Activated CD4-positive, alpha-beta T cell treated with anti-CD3 and anti-CD28 coated beads, Interleukin-2, amount 50 U/mL, for 48 hours (primary cell): ENCODE measurements around the gene EEF1E1.
A peak's percentile ranks its signal among the peaks of the same experiment; 100 is the strongest.

ENCODE experiments used
- DNase-seq, 2 experiments: peaks; one replicate each; pipeline ENCODE4 v3.0.0-alpha.2; 2020

The EEF1E1 gene

GRCh38 chr6:8102122-8102958 is at the start of gene EEF1E1:
Gene EEF1E1, minus strand, starts transcription at chr6:8102548. Its CDS starts 27 bp downstream, at chr6:8102521.
- DNase-seq: peak; percentile 98 to 100

- no peak for DNase-seq
These were observed 47.0 kb upstream of the EEF1E1 start for GRCh38 chr6:8149350-8149749.

GRCh38 chr6:8143945-8144344 is 41.6 kb upstream of the EEF1E1 start:
- no peak for DNase-seq

- DNase-seq: no peak
These were observed 37.1 kb upstream of the EEF1E1 start for GRCh38 chr6:8139451-8139850.

GRCh38 chr6:8137529-8137939 is 35.2 kb upstream of the EEF1E1 start:
- DNase-seq: no peak

GRCh38 chr6:8135276-8135675 is 32.9 kb upstream of the EEF1E1 start:
- DNase-seq: no peak

- no peak for DNase-seq
These were observed 29.8 kb upstream of the EEF1E1 start for GRCh38 chr6:8132130-8132529.

GRCh38 chr6:8131265-8131897 is 29.0 kb upstream of the EEF1E1 start:
- peak; percentile 38 to 51 for DNase-seq

GRCh38 chr6:8130399-8130798 is 28.1 kb upstream of the EEF1E1 start:
- no peak for DNase-seq

- DNase-seq: no peak
These were observed 20.9 kb upstream of the EEF1E1 start for GRCh38 chr6:8123236-8123635.

- no peak for DNase-seq
These were observed 12.6 kb upstream of the EEF1E1 start for GRCh38 chr6:8114956-8115355.

- no peak for DNase-seq
These were observed 10.8 kb upstream of the EEF1E1 start for GRCh38 chr6:8113131-8113654.

GRCh38 chr6:8110725-8111124 is 8.4 kb upstream of the EEF1E1 start:
- DNase-seq: no peak

- no peak for DNase-seq
These were observed 7.9 kb upstream of the EEF1E1 start for GRCh38 chr6:8110117-8110721.

GRCh38 chr6:8108759-8109539 is 6.6 kb upstream of the EEF1E1 start:
- DNase-seq: no peak

- DNase-seq: no peak
These were observed 5.8 kb upstream of the EEF1E1 start for GRCh38 chr6:8108031-8108660.

GRCh38 chr6:8105791-8106190 is 3.4 kb upstream of the EEF1E1 start:
- DNase-seq: no peak

- no peak for DNase-seq
These were observed 1.4 kb upstream of the EEF1E1 start for GRCh38 chr6:8103726-8104125.

GRCh38 chr6:8100159-8100854 is 2.0 kb downstream of the EEF1E1 start:
- no peak for DNase-seq

GRCh38 chr6:8090650-8091049 is 11.7 kb downstream of the EEF1E1 start:
- no peak for DNase-seq

GRCh38 chr6:8088886-8089285 is 13.5 kb downstream of the EEF1E1 start:
- DNase-seq: no peak
